Pulmonary artery endothelial cell (primary cell): ENCODE results near the gene CTDP1. TPM values are rescaled to one million over a fixed set of nuclear protein-coding genes. Genes with fewer than 3 reads are reported as not detected.

Experiments
- DNase-seq: peaks from one replicate; pipeline ENCODE4 v3.0.0-alpha.2; 2011; ENCODE audit warnings: low read depth, low spot score
- total RNA-seq: library from RNA; depleted of rRNA; stranded (reverse); fragments of >200 nt; gene quantifications from 2 replicates; pipeline ENCODE4 v1.2.3, GENCODE V29; 2014

Gene CTDP1
- total RNA-seq, 1 donor from 2014 or later = 36.1 TPM

DNA sequence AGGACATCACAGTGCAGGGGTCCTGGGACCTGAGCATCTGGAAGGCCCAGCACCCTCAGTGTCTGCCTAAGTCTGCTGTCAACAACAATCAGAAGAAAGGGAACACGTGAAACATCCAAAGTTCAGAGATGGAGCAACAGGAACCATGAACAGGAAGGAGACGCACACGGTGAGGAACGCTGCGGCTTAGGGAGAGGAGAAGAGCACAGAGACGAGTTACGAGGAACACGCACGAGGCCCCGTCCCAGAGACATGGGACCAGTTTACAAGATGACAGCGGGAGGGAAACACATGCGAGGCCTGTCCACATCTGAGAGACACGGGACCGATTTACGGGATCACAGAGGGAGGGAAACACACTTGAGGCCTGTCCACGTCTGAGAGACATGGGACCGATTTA is 115.2 kb downstream of the CTDP1 start:
- no peak for DNase-seq

DNA sequence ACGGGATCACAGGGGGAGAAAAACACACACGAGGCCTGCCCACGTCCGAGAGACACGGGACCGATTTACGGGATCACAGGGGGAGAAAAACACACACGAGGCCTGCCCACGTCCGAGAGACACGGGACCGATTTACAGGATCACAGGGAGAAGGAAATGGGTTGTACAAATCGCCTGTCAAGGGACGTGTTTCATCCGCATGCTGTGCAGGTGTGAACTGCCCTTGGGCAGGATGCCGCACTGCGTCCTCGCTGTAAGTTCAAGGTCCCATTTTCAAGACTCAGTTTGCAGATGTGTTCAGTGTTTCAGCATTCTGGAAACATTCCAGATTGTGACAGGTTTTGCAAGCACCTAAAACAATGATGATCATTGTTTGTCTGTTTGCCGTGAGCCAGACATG is 115.8 kb downstream of the CTDP1 start:
- no peak for DNase-seq

DNA sequence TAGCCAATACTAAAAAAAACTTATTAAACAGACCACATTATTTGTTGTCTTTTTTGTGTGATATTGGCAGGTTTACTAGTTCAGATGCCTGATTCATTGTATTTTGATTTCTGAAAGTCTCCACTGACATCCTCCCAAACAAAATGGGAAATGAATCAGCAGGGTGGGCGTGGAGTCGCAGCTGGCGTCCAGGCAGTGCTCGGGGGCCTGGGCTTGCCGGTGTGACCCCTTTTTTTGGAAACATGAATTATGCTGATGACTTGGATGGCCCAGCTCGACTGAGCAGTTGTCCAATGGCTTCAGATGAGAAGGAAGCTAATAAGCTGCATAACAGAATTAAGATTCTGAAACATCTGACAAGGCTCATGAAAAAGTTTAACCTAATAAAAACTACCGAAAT is 116.4 kb downstream of the CTDP1 start:
- DNase-seq = no peak

DNA sequence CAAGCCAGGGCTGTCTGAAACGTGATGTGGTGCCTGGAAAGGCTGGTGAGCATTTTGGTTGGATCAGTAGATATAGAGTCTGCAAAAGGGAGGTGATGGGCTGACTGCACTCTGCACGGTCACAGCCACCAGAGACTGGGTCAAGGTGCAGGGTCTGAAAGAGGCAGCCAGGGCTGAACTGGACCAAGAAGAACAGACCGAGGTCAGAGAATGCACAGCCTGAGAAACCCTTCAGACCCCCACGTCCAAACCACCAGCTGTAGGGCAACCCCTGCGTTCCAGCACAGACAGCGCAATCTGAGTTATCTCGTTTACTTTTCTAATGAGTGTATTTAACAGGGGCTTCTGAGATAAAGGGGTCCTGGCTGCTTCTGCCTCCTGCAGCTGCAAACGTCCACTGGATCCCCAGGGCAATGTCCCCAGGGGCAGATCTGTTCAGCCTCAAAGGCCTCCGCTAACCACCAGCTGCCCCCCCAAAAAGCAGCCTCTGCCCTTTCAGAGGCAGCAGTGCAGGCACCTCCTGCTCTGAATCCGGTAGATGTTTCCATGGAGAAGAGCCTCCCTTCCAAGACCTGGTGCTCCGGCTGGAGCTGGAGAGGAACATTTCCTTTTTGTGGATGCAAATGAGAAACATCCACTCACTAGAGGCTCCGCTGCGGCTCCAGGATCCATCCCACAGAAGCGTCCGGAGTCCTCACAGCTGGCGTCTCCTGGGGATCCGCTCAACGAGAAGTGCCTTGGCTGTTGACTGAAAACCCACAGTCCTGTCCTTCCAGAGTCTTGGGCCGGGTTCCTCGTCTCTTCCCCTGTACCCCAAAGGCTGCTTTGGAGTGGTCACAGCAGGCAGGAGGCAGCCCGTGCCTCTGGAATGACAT is 117.2 kb downstream of the CTDP1 start:
- DNase-seq = no peak

DNA sequence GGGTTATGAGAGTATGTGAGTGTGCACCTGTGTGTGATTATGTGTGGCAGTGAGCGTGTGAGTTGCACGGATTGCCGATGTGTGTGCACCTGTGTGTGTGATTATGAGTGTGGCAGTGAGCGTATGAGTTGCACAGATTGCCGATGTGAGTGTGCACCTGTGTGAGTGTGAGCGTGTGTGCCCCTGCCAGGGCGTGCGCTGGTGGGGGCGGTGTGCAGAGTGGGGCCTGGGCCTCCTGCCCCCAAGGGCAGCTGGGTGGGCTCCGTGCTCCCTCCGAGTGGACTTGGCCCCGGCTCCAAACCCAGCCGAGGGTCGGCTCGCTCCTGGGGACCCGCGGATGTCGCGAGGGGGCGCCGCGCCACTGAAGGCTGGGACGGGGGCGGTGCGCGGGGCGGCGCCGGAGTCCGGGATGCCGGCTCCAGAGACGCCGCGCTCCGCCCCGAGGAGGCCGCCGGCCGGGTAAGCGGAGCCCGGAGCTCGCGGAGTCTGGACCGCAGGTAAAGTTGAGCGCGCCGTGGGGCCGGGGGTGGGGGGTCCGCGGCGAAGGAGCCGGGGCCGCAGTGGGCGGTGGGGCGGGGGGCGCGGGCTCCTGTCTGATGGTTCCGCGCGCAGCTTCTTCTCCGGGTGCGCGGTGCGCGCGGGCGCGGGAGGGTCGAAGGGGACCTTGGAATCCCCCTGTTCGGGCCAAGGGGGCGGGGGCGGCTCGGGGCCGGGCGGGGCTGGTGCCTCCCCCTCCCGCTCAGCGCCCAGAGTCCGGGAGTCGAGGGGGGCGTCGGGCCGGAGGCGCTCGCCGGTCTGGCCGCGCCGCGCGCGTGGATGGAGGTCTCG is 118.1 kb downstream of the CTDP1 start, which contains the start of gene KCNG2:
Gene KCNG2, plus strand, starts transcription at position 421 of the 828 bp plus-strand sequence. CDS start 65,730 bp downstream, outside the sequence.
- no peak for DNase-seq

DNA sequence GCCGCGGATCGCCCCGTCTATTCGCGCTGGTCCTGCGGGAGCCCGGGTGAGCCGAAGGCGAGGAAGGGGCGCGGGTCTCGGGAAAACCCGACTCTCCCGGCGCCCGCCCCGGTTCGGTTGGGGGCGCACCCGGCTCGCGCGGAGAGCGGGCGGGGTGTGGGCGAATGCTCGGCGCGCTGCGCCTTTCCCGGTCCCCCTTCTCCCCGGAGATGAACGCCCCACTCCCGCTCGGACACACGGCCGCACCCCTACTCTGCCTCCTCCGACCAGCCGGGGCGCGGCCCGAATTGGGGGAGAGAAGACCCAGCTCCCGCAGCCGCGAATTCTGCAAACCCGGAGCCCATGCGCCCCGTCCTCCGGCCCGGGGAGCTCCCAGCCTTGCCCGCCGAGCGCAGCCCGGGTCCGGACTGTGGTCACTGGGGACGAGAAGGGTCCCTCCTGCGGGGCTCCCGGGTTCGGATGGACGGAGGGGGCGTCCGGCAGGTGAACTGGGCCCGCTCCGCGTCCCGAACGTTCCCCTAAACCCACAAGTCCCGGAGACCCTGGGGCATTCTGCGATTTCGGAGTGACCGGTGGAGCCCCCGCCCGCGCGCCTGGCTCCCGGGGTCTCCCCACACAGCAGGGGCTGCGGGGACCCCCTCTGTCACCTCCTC is 118.9 kb downstream of the CTDP1 start:
- no peak for DNase-seq

DNA sequence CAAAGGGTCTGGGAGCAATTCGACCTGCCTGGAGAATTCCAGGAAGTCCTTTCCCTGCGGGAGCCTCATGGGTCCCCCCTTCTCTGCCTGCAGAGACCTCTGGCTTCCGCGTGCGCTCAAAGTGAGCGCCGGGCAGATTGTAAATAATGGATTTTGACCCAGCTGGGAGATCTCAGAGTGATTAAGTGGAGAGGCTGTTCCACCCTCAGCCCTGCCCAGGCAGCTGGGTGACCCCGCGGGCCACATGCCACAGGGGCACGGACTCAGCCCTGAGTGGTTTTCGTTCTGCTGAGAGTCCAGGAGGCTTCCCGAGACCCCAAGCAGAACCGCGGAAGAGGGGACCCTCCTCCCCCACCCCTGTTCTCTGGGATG is 119.4 kb downstream of the CTDP1 start:
- no peak for DNase-seq

DNA sequence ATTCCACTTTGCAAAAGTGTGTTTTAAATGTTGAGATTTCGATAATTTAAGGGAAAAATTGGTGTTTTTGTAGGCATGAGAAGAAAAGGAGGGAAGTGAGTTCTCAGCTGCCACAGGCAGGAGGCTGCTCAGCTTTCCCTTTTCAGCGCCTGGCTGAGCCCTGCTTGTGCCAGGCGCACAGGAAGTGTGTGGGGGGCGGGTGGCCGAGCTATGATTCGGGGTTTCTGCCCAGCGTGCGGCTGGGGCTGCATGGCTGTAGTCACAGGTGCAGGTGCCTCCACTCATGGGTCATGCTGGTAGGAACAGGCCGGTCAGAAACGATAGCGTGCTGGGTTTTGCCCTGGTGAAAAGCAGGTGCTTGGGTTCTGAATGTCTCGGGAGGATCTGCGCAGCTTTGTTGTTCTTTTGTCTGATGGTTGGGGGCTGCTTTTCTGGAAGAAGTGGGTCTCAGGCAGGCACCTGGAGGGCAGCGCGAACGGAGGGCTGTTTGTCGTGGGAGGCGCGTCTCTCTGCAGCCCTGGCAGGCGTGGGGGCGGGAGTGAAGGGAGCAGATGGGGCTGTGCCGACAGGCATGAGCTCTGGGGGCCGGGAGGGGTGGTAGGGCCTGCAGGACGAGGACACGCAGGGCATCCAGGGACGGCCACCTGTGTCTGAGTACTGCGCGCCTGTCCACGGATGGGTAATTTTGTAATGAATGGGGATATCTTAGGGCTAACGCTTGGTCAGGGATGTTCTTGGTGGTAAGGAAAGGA is 120.2 kb downstream of the CTDP1 start:
- DNase-seq = no peak

DNA sequence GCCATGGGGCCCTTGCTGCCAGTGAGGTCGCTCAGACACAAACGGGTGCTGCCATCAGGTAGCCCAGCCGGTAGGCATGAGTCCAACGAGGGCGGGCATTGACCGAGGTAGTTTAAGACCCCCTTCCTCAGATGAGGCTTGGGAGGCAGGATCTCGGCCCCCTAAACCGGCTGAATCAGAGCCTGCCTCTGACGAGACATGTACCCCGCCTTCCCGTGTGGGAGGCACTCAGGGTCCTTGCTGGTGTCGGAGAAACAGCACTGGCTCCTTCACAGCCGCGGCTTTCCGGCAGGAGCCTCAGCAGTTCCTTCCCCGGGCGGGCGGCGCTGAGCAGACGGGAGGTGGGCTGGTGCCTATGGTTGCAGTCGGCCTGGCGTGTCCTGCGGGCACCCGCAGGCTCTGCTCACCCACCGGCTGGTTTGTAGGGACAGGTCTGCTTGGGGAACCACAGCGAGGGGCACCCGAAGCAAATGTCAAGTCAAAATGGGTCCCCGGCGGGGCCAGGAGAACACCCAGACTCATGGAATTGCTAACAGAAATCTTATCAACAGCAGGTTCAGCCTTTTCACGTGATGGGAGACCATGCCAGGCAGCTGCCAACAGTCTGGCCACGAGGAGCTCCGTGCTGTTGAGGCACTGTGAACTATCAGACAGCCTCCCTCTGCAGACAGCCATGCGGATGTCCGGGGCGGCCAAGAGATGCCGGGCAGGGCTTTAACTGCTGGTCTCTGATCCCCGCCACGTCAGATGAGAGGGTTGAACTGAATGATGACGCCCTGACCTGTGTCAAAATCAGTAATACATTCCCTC is 121.0 kb downstream of the CTDP1 start:
- no peak for DNase-seq

DNA sequence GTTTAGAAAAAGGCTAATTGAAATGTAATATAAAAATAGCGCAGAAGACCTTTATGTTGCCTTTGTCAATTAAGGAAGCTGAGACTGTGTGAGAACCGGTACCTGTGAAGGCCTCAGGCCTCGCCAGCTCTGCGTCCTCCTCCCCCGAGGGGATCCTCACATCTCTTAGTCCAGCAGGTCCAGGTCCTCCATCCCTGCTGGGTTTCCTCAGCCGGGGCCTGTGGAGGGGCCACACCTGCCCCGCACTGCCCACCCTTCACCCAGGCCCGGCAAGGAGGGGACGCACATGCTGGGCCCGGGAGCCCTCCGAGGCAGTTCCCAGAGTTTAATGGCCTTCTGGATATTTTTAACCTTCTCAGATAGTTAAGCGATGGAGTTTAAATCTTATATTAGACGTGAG is 121.6 kb downstream of the CTDP1 start:
- DNase-seq = no peak

DNA sequence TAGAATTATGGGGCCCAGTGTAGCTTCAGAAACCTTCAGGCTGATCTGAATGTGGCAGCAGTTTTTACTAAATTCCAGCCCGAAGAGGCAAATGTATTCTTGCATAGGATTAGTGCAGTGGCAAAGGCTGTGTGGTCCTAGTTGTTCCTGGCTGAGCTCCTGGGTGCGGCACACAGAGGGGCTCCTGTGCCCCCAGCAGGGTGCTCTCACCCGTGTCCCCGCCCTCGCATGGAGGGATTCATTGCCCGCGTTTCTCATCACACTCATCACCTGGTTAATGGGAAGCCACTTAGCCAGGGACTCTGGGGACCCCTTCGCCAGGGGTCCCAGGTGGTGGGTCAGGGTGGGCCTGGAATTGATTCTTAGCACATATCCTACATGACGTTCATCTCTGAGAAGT is 122.0 kb downstream of the CTDP1 start:
- no peak for DNase-seq

DNA sequence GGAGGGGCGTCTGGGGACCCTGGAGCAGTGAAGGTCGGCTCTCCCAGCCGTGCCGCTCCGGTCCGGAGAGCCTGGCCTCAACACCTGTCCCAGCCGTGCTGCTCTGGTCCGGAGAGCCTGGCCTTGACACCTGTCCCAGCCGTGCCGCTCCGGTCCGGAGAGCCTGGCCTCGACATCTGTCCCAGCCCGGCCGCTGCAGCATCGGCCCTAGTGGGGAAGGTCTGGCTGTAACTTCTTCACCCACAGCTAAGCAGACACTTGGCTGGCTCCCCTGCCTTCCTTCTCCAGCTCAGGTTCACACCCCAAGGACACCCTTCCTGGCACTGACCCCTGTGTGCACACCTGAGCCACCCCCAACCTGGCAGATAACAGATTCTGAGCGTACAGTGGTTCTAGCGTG is 122.7 kb downstream of the CTDP1 start:
- no peak for DNase-seq

DNA sequence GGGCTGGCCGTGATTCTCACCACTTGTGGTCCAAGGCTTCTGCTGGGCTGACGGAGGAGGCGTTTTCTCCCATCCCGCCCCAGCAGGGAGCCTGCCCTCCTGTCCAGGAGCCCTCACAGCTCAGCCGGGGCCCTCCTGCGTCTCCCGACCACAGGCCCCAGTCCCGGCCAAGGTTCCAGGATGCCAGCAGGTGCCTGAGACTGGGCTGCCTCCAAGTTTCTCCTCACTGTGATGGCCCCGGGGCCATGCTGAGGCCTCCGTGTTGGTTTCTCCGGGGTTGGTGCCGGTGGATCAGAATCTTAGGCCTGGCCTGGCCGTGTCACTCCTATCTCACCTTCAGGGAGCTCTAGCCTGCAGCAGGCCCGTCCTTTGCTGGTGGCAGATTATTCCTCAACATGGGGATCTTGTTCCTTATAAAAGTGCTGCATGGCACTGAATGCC is 124.0 kb downstream of the CTDP1 start:
- no peak for DNase-seq

Other genes starting within 250 kb of the CTDP1 start
- gene KCNG2, start 118.1 kb downstream of the CTDP1 start, total RNA-seq = not detected in 2 replicates